Measurements from ENCODE around the gene CHST11. TPM values are rescaled to one million over a fixed set of nuclear protein-coding genes. Genes with fewer than 3 reads are reported as not detected.

The CHST11 gene
- total and polyA plus RNA-seq, 2 of the 4 experiments (the other 2 are of a cell fraction) = 1.4 to 2.7 TPM

DNA sequence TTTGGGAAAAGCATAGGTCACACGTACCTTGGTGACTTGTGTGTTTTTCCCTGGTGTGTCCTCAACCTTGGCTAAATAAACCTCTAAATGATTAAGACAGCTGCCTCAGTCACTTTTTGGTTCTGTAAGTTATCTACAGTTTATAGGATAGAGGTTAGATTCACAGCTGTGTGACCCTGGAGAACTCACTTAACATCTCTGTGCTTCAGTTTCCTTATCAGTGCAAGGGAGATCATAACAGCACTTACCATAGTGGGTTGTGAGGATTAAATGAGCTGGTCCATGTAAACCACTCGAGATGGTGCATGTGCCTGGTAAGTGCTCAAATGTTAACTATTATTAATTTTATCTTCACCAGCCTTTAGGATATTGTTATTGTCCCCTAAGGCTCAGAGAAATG, 35.4 kb upstream of the CHST11 start:
- H4K8ac ChIP-seq (ENCODE audit: low read depth in 2 of 2, low read length in 2 of 2) = no peak overlapping the region
- no peak overlapping the region for H2BK20ac ChIP-seq (ENCODE audit: low read depth, low read length)
- H3K9me1 ChIP-seq (ENCODE audit: insufficient read depth, low read length) = no peaks in the 10 kb centered on the region
- H4K5ac ChIP-seq (ENCODE audit: low read depth, low read length) = no peak overlapping the region
- H3K4me1 ChIP-seq (ENCODE audit: control insufficient read depth, insufficient read depth, low read length) = no peaks in the 10 kb centered on the region
- no peak overlapping the region for H3K4ac ChIP-seq (ENCODE audit: low read depth, low read length)
- DNase-seq (no peak), ATAC-seq (ENCODE audit: low read depth) (no peak)
- WGBS, 2 experiments (ENCODE audit: extremely low coverage in 2 of 2, insufficient read length in 1 of 2) = 86% methylated on average over 1 of the region's 2 CpGs; no CpG with 5 or more reads in 1 of the 2 experiments
- no peak overlapping the region for H2AK9ac ChIP-seq (replicated peaks; ENCODE audit: low read depth, low read length, poor library complexity)
- no peak overlapping the region for H3K9ac ChIP-seq (ENCODE audit: low read depth, low read length)
- H3K79me1 ChIP-seq (ENCODE audit: low read depth in 1 of 2, low read length in 2 of 2) = no peaks in the 10 kb centered on the region
- H2BK5ac ChIP-seq (ENCODE audit: low read depth, low read length, poor library complexity, severe bottlenecking) = no peak overlapping the region
- ChIA-PET CTCF (no interaction called here), POLR2A (ENCODE audit: unreplicated experiment) (no interaction called here)
- no peak for TF ChIP-seq MAZ (IDR thresholded peaks at IDR 0.05; ENCODE audit: borderline replicate concordance, low read depth, low read length)
- TF ChIP-seq CEBPB (IDR thresholded peaks at IDR 0.05; ENCODE audit: low read depth, low read length) = no peak
- no peak for TF ChIP-seq CHD1 (IDR thresholded peaks at IDR 0.05; ENCODE audit: low read depth, low read length)
- no peak for TF ChIP-seq RCOR1 (IDR thresholded peaks at IDR 0.05; ENCODE audit: insufficient replicate concordance, low read length)
- TF ChIP-seq BHLHE40 (IDR thresholded peaks at IDR 0.05; ENCODE audit: low read depth, low read length) = no peak
- no peak for TF ChIP-seq NFE2L2 (IDR thresholded peaks at IDR 0.05; ENCODE audit: low read depth, low read length)
- H2BK120ac ChIP-seq (ENCODE audit: low read depth, low read length) = no peak overlapping the region
- H2BK15ac ChIP-seq (ENCODE audit: low read depth, low read length) = no peak overlapping the region
- no peak overlapping the region for H2AK5ac ChIP-seq (ENCODE audit: low read depth, low read length)
- no peaks in the 10 kb centered on the region for H3K9me3 ChIP-seq (ENCODE audit: control insufficient read depth, insufficient read depth, low read length)
- no peak overlapping the region for H3K23ac ChIP-seq (ENCODE audit: low read depth, low read length)
- no peak overlapping the region for H3K14ac ChIP-seq (replicated peaks; ENCODE audit: low read depth, low read length)
- peaks cover 49% of the 10 kb centered on the region for H3K27me3 ChIP-seq (ENCODE audit: control insufficient read depth, insufficient read depth, low read length)
- H3K27ac ChIP-seq (ENCODE audit: insufficient read depth, low read length) = no peak overlapping the region
- H3K4me3 ChIP-seq (ENCODE audit: insufficient read depth, low read depth, low read length) = no peak overlapping the region
- intact Hi-C loops (cut with micrococcal nuclease) (no loop called here), in situ Hi-C loops (cut with MboI; ENCODE audit: low sequenced_read_pairs) (no loop called here), dilution Hi-C loops (cut with HindIII; ENCODE audit: low sequenced_read_pairs, unreplicated experiment) (no loop called here)
- H3K4me2 ChIP-seq (ENCODE audit: low read depth, low read length) = no peak overlapping the region
- H2AFZ ChIP-seq (replicated peaks; ENCODE audit: low read length, poor library complexity) = no peak overlapping the region
- no peak overlapping the region for H3K56ac ChIP-seq (ENCODE audit: extremely low read depth, insufficient read depth, low read length)
- no peaks in the 10 kb centered on the region for H4K20me1 ChIP-seq (ENCODE audit: insufficient read depth, low read length)
- no peaks in the 10 kb centered on the region for H3K36me3 ChIP-seq (ENCODE audit: control insufficient read depth, insufficient read depth, low read length)
- no peak overlapping the region for H3K18ac ChIP-seq (ENCODE audit: low read depth, low read length)
- no peak overlapping the region for H4K91ac ChIP-seq (ENCODE audit: insufficient read depth, low read depth, low read length)
- no TSS peak for BruUV-seq (replicated peaks)
